GM19463 (cell line): ENCODE data around the gene AGAP1.
"Not testable (repeated sequence)": the region's sequence is repeated elsewhere in the genome, so short reads cannot be mapped to it uniquely, and the experiment has no call there.

Experiments used
- ATAC-seq: cut with Tn5 transposase; IDR thresholded peaks from one replicate; pipeline ENCODE4 v1.9.1; 2021; ENCODE audit warnings: mild to moderate bottlenecking, moderate library complexity; ENCODE audit not compliant: unreplicated experiment

Gene AGAP1

GRCh38 chr2:235584638-235585007, 90.8 kb downstream of the AGAP1 start:
- ATAC-seq: no peak

DNA sequence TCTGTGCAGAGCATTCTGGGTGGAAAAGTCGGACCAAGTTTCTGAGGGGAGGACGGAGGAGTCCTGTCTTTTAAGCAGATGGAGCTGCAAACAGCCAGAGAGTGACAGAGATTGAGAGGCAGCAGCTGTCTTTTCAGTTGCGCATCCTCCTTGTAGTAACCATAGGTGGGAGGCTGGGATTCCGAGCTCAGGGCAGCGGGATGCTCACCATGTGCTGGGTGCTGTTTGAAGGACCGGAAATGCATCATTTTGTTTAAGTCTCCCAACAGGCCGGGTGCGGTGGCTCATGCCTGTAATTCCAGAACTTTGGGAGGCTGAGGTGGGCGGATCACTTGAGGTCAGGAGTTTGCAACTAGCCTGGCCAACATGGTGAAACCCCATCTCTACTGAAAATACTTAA, 93.4 kb downstream of the AGAP1 start:
- ATAC-seq: no peak

- ATAC-seq: no peak
Measured at GRCh38 chr2:235588750-235589149, 94.9 kb downstream of the AGAP1 start.

GRCh38 chr2:235591231-235591730, 97.4 kb downstream of the AGAP1 start:
- ATAC-seq: no peak

GRCh38 chr2:235591921-235592320, 98.1 kb downstream of the AGAP1 start:
- no peak for ATAC-seq

DNA sequence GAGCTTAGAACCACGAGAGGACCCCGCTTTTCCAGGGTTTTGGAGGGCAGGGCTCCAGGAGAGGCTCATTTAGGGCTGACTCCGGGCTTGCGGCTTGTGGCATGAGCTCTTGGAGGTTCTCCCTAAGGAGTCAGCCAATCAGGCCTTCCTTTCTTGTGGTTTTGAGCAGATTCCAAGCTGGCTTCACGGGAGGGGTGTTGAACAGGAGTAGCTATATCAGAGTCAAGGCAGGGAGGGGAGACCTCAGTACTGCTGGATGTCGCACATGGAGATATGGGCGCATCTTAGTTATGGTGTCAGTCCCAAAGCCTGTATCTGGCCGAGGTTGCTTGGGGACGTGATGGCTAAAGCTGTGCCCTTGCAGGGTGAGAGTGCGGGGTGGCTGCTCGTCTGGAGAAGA, 98.6 kb downstream of the AGAP1 start:
- no peak for ATAC-seq

DNA sequence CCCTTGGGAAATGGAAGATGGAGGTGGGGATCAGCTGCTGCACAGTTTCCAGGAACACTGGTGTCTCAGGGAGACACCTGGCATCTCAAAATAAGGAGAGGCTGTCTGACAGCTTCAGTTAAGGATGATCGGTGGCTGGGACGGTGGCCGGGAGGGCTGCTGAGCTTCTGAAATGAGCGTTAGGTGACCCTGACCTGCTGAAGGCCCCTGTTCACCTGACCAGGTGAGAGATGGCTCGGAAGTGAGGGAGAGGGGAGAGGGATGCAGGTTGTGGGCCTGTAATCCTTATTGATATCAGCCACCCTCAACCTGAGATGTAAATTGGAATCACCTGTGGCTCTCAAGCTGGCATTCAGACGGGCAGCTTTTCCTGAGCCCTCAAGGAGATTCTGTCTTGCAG, 99.0 kb downstream of the AGAP1 start:
- ATAC-seq: no peak

GRCh38 chr2:235594041-235594440, 100.2 kb downstream of the AGAP1 start:
- ATAC-seq: no peak

DNA sequence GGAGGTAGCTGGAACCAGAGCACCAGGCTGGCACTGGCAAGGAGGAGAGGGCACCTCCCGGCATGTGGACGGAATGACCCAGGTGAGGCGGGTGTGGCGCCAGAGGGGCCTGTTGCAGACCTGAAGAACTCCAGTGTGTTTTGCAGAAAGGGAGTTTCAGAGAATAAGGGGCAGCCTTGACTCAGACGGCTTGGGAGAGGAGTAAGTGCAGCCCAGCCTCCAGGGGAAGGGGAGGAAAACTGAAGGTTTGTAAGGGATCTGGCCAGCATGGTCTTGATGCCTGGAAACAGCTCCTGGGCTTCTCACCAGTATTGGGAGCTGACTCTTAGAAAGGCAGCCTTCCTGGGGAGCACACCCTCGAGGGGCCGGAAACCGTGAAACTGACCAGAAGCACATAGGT, 101.1 kb downstream of the AGAP1 start:
- ATAC-seq: no peak

GRCh38 chr2:235595422-235596010, 101.7 kb downstream of the AGAP1 start:
- no peak for ATAC-seq

DNA sequence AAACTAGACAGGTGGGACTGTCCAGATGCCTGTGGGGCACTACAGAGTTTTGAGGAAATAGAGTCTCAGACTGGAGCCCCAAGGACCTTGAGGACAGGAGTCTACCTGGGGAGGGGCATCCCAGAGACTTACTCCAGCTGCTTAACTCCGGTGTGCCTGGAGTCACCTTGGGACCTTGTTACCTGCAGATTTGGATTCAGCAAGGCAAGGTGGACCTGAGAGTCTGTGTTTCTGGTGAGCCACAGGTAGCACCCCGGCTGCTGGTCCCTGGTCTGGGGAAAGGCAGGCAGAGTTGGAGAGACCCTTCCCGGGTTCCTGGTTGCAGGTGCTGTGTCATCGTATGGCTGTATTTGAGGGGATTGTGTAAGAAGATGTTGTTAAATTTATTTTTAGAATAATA, 102.4 kb downstream of the AGAP1 start:
- no peak for ATAC-seq

GRCh38 chr2:235597081-235597615, 103.3 kb downstream of the AGAP1 start:
- no peak for ATAC-seq

- ATAC-seq: no peak
Measured at GRCh38 chr2:235598026-235598425, 104.2 kb downstream of the AGAP1 start.

DNA sequence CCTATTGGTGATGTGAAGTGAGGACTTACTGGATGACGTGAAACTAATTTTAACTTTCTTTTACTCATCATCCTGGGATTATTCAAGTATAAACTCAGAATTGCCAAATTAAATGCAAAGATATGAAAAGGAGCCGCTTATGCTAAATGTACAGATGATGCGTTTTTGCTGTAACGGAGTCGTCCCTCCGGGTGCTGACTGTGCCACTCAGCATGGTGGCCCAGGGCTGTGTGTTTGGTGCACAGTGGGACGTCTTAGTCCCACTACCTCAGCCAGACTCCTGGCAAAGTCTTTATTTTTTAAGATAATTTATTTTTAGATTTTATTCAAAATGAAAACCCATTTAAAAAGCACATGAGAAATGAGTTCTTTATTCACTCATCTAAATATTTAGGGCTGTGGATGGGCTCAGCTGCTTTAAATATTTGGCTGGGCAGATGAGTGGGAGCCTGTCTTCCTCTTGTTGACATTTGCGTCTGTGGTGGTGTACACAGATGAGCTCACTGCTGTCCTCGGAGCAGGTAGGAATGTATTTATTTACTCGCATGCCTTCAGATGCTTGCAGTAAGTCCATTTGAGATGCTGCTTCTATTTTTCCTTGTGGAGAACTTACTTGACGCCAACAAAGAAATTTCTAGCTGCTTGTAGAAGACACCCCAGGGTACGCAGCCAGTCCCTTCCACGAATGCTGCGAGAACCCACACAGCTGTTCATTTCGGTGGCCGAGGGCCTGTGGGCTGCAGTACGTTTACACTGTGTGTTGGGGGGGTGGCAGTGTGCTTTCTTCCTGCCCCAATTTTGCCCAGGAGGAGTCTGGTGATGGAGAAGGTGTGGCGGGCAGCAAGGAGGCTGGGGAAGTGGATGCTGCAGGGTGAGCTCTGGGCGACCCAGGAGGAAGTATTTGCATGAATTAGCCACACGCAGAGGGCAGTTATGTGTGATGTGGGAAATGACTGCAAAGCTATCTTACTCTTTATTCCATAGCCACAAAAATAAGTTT, 105.0 kb downstream of the AGAP1 start:
- no peak for ATAC-seq

- ATAC-seq: no peak
Measured at GRCh38 chr2:235599596-235600338, 105.9 kb downstream of the AGAP1 start.

DNA sequence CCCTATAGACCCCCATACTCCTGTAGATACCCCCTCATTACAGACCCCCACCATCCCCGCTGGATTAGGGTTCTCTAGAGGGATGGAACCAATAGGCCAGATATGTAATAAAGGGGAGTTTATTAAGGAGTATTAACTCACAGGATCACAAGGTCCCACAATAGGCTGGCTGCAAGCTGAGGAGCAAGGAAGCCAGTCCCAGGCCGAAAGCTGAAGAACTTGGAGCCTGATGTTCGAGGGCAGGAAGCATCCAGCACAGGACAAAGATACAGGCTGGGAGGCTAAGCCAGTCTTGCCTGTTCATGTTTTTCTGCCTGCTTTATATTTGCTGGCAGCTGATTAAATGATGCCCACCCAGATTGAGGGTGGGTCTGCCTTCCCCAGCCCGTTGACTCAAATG, 106.6 kb downstream of the AGAP1 start:
- ATAC-seq: no peak

DNA sequence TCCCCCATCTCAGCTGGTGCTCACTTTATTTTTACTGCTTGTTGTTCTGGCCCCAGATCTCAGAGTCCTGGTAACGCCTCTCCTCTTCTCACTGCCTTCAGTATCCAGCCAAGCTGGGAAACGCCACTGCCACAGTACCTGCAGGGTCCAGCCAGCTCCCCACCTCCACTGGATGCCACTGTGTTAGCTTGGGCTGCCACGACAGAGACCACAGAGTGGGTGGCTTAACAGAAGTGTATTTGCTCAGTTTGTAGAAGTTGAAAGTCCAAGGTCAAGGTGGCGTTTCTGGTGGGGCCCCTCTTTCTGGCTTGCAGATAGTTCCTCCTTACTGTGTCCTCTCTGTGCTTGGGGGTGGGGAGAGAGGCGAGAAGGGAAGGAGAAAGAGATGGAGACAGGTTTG, 107.1 kb downstream of the AGAP1 start:
- no peak for ATAC-seq

GRCh38 chr2:235601960-235602704, 108.3 kb downstream of the AGAP1 start:
- no peak for ATAC-seq

DNA sequence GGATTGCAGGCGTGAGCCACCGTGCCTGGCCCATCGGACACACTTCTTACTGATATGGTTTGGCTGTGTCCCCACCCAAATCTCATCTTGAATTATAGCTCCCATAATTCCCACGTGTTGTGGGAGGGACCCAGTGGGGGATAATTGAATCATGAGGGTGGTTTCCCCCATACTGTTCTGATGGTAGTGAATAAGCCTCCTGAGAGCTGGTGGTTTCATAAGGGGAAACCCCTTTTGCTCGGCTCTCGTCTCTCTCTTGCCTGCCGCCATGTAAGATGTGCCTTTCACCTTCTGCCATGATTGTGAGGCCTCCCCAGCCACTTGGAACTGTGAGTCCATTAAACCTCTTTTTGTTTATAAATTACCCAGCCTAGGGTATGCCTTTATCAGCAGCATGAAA, 109.1 kb downstream of the AGAP1 start:
- not testable (repeated sequence) for ATAC-seq

- no peak for ATAC-seq
Measured at GRCh38 chr2:235603659-235604058, 109.8 kb downstream of the AGAP1 start.
